K562 (cell line): ENCODE data around the gene KLRB1. TPM values are rescaled to one million over a fixed set of nuclear protein-coding genes. Genes with fewer than 3 reads are reported as not detected.

Source experiments
- CCAR2 ChIP-seq: fragments of 200-400 bp; formaldehyde crosslinking; IDR thresholded peaks from 2 replicates; pipeline ENCODE4 v1.6.1; 2017; ENCODE audit warnings: mild to moderate bottlenecking, low read depth, low read length
- E2F8 ChIP-seq: fragments of 450-650 bp; IDR thresholded peaks from 2 replicates; pipeline ENCODE4 v1.7.1; 2018; ENCODE audit warnings: mild to moderate bottlenecking, low read depth; ENCODE audit not compliant: partially characterized antibody
- NONO ChIP-seq, 2 experiments: fragments of 200-400 bp in 1 of 2; fragments of 450-650 bp in 1 of 2; formaldehyde crosslinking in 1 of 2; IDR thresholded peaks; 2 replicates each; pipeline ENCODE4 v1.6.1; 2017; ENCODE audit warnings: low read depth in 2 of 2, mild to moderate bottlenecking in 2 of 2, moderate library complexity in 2 of 2, low read length in 1 of 2
- NUFIP1 ChIP-seq: fragments of 450-650 bp; IDR thresholded peaks from 2 replicates; pipeline ENCODE4 v1.6.1; 2018; ENCODE audit not compliant: partially characterized antibody
- POLR2AphosphoS5 ChIP-seq: IDR thresholded peaks from 2 replicates; pipeline ENCODE4 v1.6.1; 2011; ENCODE audit warnings: mild to moderate bottlenecking, low read depth, low read length, moderate library complexity; ENCODE audit not compliant: control insufficient read depth, insufficient read depth
- SAP30 ChIP-seq: fragments of 200-600 bp; sonication (generic); IDR thresholded peaks from 2 replicates; pipeline ENCODE4 v1.6.1; 2012; ENCODE audit warnings: borderline replicate concordance, low read depth, mild to moderate bottlenecking, moderate library complexity, low read length, control low read depth, inconsistent platforms; ENCODE audit not compliant: insufficient read depth, poor library complexity, severe bottlenecking
- SNRNP70 ChIP-seq: fragments of 200-400 bp; formaldehyde crosslinking; optimal IDR thresholded peaks from 2 replicates; pipeline ENCODE3; 2017; ENCODE audit warnings: low read depth, low read length
- TAF7 ChIP-seq: fragments of 450-650 bp; IDR thresholded peaks from 2 replicates; pipeline ENCODE4 v1.6.1; 2016; ENCODE audit warnings: missing genetic modification characterization, missing compliant biosample characterization
- ZNF217 ChIP-seq: sonication (generic); formaldehyde crosslinking; IDR thresholded peaks from 2 replicates; pipeline ENCODE4 v1.8.0; 2022; ENCODE audit warnings: mild to moderate bottlenecking, missing genetic modification reagents
- ZNF263 ChIP-seq: sonication (generic); formaldehyde crosslinking; IDR thresholded peaks from 2 replicates; pipeline ENCODE4 v1.8.0; 2022; ENCODE audit warnings: mild to moderate bottlenecking, missing genetic modification reagents, borderline replicate concordance
- ZNF436 ChIP-seq: fragments of 250-450, 450-650 bp; sonication (Bioruptor Pico); formaldehyde crosslinking; IDR thresholded peaks from 2 replicates; pipeline ENCODE4 v1.7.0; 2020; ENCODE audit warnings: mild to moderate bottlenecking
- ZNF561 ChIP-seq: fragments of 450-650 bp; formaldehyde crosslinking; conservative IDR thresholded peaks from 2 replicates; pipeline ENCODE4 v1.4.0; 2020; ENCODE audit warnings: mild to moderate bottlenecking, moderate library complexity
- ZNF639 ChIP-seq, 2 experiments: fragments of 200-800 bp in 1 of 2; sonication (Bioruptor generic) in 1 of 2; sonication (generic) in 1 of 2; formaldehyde crosslinking in 1 of 2; IDR thresholded peaks in 1 of 2; conservative IDR thresholded peaks in 1 of 2; 2 replicates each; pipeline versions ENCODE4 v1.5.0 to v1.6.1; 2016 to 2020; ENCODE audit warnings: missing compliant biosample characterization in 1 of 2, missing genetic modification characterization in 1 of 2, missing genetic modification reagents in 1 of 2
- polyA plus RNA-seq, 8 experiments: library from polyadenylated mRNA; depleted of rRNA in 4 of 8; stranded (reverse) in 5 of 8; unstranded in 3 of 8; fragments of >200 nt; fragmentation: Nextera tagmentation in 2 of 8; fragmentation: Illumina TruSeq in 1 of 8; extraction: Ambion mirVana in 2 of 8; extraction: Trizol in 1 of 8; gene quantifications; 2 replicates each; pipeline versions ENCODE4 v1.2.1 to v1.2.3, GENCODE V29; 2011 to 2014; ENCODE audit warnings: inconsistent platforms in 1 of 8, missing spikeins in 1 of 8
- total RNA-seq, 7 experiments: library from RNA; depleted of rRNA in 6 of 7; stranded (reverse); fragments of >200 nt in 6 of 7; fragmentation: Illumina TruSeq in 2 of 7; extraction: Trizol in 2 of 7; gene quantifications; 2 replicates each; pipeline versions ENCODE4 v1.2.1 to v1.2.3, GENCODE V29; 2011 to 2021; ENCODE audit warnings: low replicate concordance in 1 of 7

Gene KLRB1
- total and polyA plus RNA-seq, 9 of the 15 experiments (the other 6 are each of a cell fraction or from before 2014, with no cell fraction given): not detected

- TF ChIP-seq ZNF263 (CRISPR knock-in tag) (no peak), SAP30 (no peak), TAF7 (tag) (no peak), NUFIP1 (no peak), ZNF561 (CRISPR knock-in tag) (no peak), NONO (IDR thresholded peaks at IDR 0.05; ENCODE audit: low read depth in 2 of 2, low read length in 1 of 2) (no peak), CCAR2 (no peak), ZNF639 (CRISPR knock-in tag; conservative IDR thresholded peaks at IDR 0.05 in 1 of 2, IDR thresholded peaks at IDR 0.05 in 1 of 2) (no peak), POLR2AphosphoS5 (no peak), ZNF217 (CRISPR knock-in tag) (no peak), ZNF436 (CRISPR knock-in tag) (no peak), E2F8 (no peak), SNRNP70 (no peak)
Observed at GRCh38 chr12:9626291-9626690, 18.6 kb upstream of the KLRB1 start (continued).
